ENCODE results near the gene SLC16A11. TPM values are rescaled to one million over a fixed set of nuclear protein-coding genes. Genes with fewer than 3 reads are reported as not detected.

The SLC16A11 gene
- total and polyA plus RNA-seq, 9 donors = 0.04 to 0.37 (median 0.14) TPM; not detected in 1

DNA sequence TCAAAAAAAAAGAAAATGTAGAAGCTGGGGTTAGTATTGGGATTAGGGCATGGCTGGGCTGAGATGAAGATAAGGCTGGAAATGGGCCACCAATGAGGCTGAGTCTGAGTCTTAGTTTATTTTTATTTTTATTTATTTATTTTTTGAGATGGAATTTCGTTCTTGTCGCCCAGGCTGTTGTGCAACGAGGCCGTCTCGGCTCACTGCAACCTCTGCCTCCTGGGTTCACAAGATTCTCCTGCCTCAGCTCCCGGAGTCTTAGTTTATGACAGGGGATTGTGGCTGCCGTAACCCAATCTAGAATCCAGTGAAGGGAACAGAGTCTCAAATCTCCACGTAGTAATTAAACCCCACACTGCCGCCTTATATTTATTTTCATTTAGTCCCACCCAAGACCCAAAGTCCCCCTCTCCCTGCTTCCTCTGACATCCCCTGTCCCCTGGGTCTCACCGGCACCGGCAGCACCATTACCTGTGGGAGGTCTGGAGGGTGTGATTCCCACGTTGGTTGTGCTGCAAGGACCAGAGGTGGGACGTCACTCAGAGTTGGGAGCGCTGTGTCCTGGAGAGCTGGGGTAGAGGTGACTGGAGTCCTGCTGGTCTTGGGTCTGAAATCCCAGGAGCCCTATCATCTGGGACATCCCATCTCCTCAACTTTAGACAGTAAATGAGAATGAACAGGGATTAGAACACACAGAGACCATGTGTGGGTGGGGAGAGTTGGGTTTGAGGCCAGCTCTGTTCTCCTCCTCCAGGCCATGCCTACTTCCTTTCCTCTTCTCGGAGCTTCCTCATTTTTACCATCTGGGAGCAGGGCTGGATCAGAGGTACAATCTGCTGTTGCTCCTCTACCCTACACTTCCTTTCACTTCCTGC lies 35.9 kb upstream of the SLC16A11 start, which contains the start of gene CLEC10A:
CLEC10A (minus strand) TSS at position 671 of the 875 bp plus-strand sequence. CDS start 1,439 bp downstream, outside the sequence.
- Histone ChIP-seq H3K9me3 (replicated peaks; ENCODE audit: control insufficient read depth, low read depth, low read length) (no peaks in the 10 kb centered on the region), H3K27ac (ENCODE audit: low read length) (peak within 1 kb of the TSS; percentile 29), H3K27me3 (ENCODE audit: control insufficient read depth, insufficient read depth, low read length) (peaks cover 2% of the 10 kb centered on the region), H3K4me3 (ENCODE audit: low read length) (no peak within 1 kb of the TSS), H3K36me3 (ENCODE audit: control insufficient read depth, insufficient read depth, low read length) (no peaks in the 10 kb centered on the region), H3K4me1 (ENCODE audit: control insufficient read depth, insufficient read depth, low read length) (peaks cover 9% of the 10 kb centered on the region)
- 47% methylated on average over 6 of the region's 15 CpGs for WGBS (ENCODE audit: insufficient coverage)
- no peak for DNase-seq

- 84% methylated on average over 10 of the region's 10 CpGs for WGBS (ENCODE audit: insufficient coverage)
- no peak for DNase-seq
- Histone ChIP-seq H3K9me3 (replicated peaks; ENCODE audit: control insufficient read depth, low read depth, low read length) (no peaks in the 10 kb centered on the region), H3K36me3 (ENCODE audit: control insufficient read depth, insufficient read depth, low read length) (no peaks in the 10 kb centered on the region), H3K27me3 (ENCODE audit: control insufficient read depth, insufficient read depth, low read length) (peaks cover 2% of the 10 kb centered on the region), H3K27ac (ENCODE audit: low read length) (no peak overlapping the region), H3K4me3 (ENCODE audit: low read length) (no peak overlapping the region), H3K4me1 (ENCODE audit: control insufficient read depth, insufficient read depth, low read length) (peaks cover 9% of the 10 kb centered on the region)
Measured at GRCh38 chr17:7078711-7079110, 34.8 kb upstream of the SLC16A11 start.

DNA sequence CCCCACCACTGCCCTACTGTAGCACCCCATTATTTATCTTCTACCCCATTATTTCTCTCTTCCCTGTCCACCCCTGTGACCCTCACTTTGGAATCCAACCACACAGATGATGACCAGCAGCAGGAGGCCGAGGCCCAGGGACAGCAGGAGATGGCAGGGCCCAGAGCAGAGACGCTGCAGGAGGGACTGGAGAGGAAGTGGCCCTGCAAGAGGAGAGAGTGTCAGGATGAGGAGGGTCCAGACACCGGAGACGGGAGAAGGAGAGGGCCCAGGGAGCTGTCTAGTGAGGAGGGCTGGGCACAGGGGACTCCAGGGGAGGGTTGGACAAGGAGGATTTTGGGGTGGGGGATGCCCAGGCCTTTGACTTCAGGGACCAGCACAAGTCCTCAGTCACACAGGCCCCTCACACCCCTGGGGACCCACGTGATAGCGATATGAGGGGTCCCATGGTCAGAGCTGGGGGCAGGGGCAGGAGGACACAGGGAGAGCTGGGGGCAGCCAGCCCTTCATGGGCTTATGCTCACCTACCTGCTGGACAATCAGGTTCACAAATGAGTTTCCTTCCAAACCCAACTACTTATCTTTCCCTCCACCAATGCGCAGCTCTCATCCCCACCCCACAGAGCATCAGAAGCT lies 34.1 kb upstream of the SLC16A11 start:
- no peak overlapping the region for H3K4me3 ChIP-seq (ENCODE audit: low read length)
- DNase-seq = no peak
- no peak overlapping the region for H3K27ac ChIP-seq (ENCODE audit: low read length)
- H3K9me3 ChIP-seq (replicated peaks; ENCODE audit: control insufficient read depth, low read depth, low read length) = no peaks in the 10 kb centered on the region
- peaks cover 9% of the 10 kb centered on the region for H3K4me1 ChIP-seq (ENCODE audit: control insufficient read depth, insufficient read depth, low read length)
- H3K36me3 ChIP-seq (ENCODE audit: control insufficient read depth, insufficient read depth, low read length) = no peaks in the 10 kb centered on the region
- WGBS (ENCODE audit: insufficient coverage) = 72% methylated on average over 7 of the region's 7 CpGs
- H3K27me3 ChIP-seq (ENCODE audit: control insufficient read depth, insufficient read depth, low read length) = peaks cover 2% of the 10 kb centered on the region

- Histone ChIP-seq H3K4me3 (ENCODE audit: low read length) (no peak overlapping the region), H3K27me3 (ENCODE audit: control insufficient read depth, insufficient read depth, low read length) (no peaks in the 10 kb centered on the region), H3K9me3 (replicated peaks; ENCODE audit: control insufficient read depth, low read depth, low read length) (no peaks in the 10 kb centered on the region), H3K36me3 (ENCODE audit: control insufficient read depth, insufficient read depth, low read length) (no peaks in the 10 kb centered on the region), H3K4me1 (ENCODE audit: control insufficient read depth, insufficient read depth, low read length) (peaks cover 1% of the 10 kb centered on the region), H3K27ac (ENCODE audit: low read length) (no peak overlapping the region)
- whole genome bisulfite sequencing (ENCODE audit: insufficient coverage) = 79% methylated on average over 14 of the region's 14 CpGs
- DNase-seq = no peak
Measured at GRCh38 chr17:7074931-7075330, 31.0 kb upstream of the SLC16A11 start.

DNA sequence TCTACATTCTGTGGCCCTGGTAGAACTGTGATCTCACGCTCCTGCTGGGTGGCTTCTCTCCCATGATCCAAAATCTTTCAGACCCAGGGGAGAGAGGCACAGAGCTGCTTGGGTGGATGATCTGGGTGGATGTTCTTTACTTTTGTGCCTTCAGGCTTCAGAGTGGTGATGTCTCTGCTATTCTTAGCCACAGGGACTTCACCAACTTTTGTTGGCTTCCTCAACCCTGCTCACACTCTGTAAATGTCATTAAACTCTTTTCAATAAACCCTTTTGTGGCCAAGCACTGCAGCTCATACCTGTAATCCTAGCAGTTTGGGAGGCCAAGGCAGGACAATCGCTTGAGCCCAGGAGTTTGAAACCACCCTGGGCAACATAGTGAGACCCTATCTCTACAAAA lies 28.5 kb upstream of the SLC16A11 start:
- Histone ChIP-seq H3K4me1 (ENCODE audit: control insufficient read depth, insufficient read depth, low read length) (no peaks in the 10 kb centered on the region), H3K27ac (ENCODE audit: low read length) (no peak overlapping the region), H3K9me3 (replicated peaks; ENCODE audit: control insufficient read depth, low read depth, low read length) (peaks cover 13% of the 10 kb centered on the region), H3K36me3 (ENCODE audit: control insufficient read depth, insufficient read depth, low read length) (no peaks in the 10 kb centered on the region), H3K4me3 (ENCODE audit: low read length) (no peak overlapping the region), H3K27me3 (ENCODE audit: control insufficient read depth, insufficient read depth, low read length) (no peaks in the 10 kb centered on the region)
- 67% methylated on average over 1 of the region's 2 CpGs for WGBS (ENCODE audit: insufficient coverage)
- peak; percentile 14 for DNase-seq

GRCh38 chr17:7070712-7071111 lies 26.8 kb upstream of the SLC16A11 start:
- Histone ChIP-seq H3K4me1 (ENCODE audit: control insufficient read depth, insufficient read depth, low read length) (no peaks in the 10 kb centered on the region), H3K9me3 (replicated peaks; ENCODE audit: control insufficient read depth, low read depth, low read length) (peaks cover 13% of the 10 kb centered on the region), H3K27me3 (ENCODE audit: control insufficient read depth, insufficient read depth, low read length) (no peaks in the 10 kb centered on the region), H3K4me3 (ENCODE audit: low read length) (no peak overlapping the region), H3K27ac (ENCODE audit: low read length) (no peak overlapping the region), H3K36me3 (ENCODE audit: control insufficient read depth, insufficient read depth, low read length) (no peaks in the 10 kb centered on the region)
- WGBS (ENCODE audit: insufficient coverage) = 86% methylated on average over 1 of the region's 3 CpGs
- no peak for DNase-seq

- Histone ChIP-seq H3K4me1 (ENCODE audit: control insufficient read depth, insufficient read depth, low read length) (peaks cover 10% of the 10 kb centered on the region), H3K36me3 (ENCODE audit: control insufficient read depth, insufficient read depth, low read length) (no peaks in the 10 kb centered on the region), H3K4me3 (ENCODE audit: low read length) (no peak overlapping the region), H3K9me3 (replicated peaks; ENCODE audit: control insufficient read depth, low read depth, low read length) (peaks cover 13% of the 10 kb centered on the region), H3K27ac (ENCODE audit: low read length) (no peak overlapping the region), H3K27me3 (ENCODE audit: control insufficient read depth, insufficient read depth, low read length) (no peaks in the 10 kb centered on the region)
- DNase-seq = no peak
- no CpG with 5 or more reads among the region's 1 CpG for WGBS (ENCODE audit: insufficient coverage)
Measured at GRCh38 chr17:7068268-7068667, 24.4 kb upstream of the SLC16A11 start.

DNA sequence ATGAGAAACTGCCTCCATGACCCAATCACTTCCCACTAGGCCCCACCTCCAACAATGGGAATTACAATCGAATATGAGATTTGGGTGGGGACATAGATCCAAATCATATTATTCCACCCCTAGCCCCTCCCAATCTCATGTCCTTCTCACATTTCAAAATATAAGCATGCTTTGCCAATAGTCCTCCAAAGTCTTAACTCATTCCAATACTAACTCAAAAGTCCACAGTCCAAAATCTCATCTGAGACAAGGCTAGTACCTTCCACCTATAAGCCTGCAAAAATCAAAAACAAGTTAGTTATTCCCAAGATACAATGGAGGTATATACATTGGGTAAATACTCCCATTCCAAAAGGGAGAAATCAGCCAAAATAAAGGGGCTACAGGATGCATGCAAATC lies 23.3 kb upstream of the SLC16A11 start:
- peaks cover 13% of the 10 kb centered on the region for H3K4me1 ChIP-seq (ENCODE audit: control insufficient read depth, insufficient read depth, low read length)
- H3K27me3 ChIP-seq (ENCODE audit: control insufficient read depth, insufficient read depth, low read length) = no peaks in the 10 kb centered on the region
- no peaks in the 10 kb centered on the region for H3K36me3 ChIP-seq (ENCODE audit: control insufficient read depth, insufficient read depth, low read length)
- peaks cover 13% of the 10 kb centered on the region for H3K9me3 ChIP-seq (replicated peaks; ENCODE audit: control insufficient read depth, low read depth, low read length)
- DNase-seq = no peak
- no peak overlapping the region for H3K27ac ChIP-seq (ENCODE audit: low read length)
- H3K4me3 ChIP-seq (ENCODE audit: low read length) = no peak overlapping the region
- no CpG with 5 or more reads among the region's 1 CpG for WGBS (ENCODE audit: insufficient coverage)

- Histone ChIP-seq H3K4me3 (ENCODE audit: low read length) (no peak overlapping the region), H3K4me1 (ENCODE audit: control insufficient read depth, insufficient read depth, low read length) (peaks cover 13% of the 10 kb centered on the region), H3K9me3 (replicated peaks; ENCODE audit: control insufficient read depth, low read depth, low read length) (peaks cover 13% of the 10 kb centered on the region), H3K27me3 (ENCODE audit: control insufficient read depth, insufficient read depth, low read length) (no peaks in the 10 kb centered on the region), H3K36me3 (ENCODE audit: control insufficient read depth, insufficient read depth, low read length) (no peaks in the 10 kb centered on the region), H3K27ac (ENCODE audit: low read length) (no peak overlapping the region)
- peak; percentile 52 for DNase-seq
- WGBS (ENCODE audit: insufficient coverage) = 15% methylated on average over 3 of the region's 4 CpGs
Measured at GRCh38 chr17:7064261-7064660, 20.4 kb upstream of the SLC16A11 start.

DNA sequence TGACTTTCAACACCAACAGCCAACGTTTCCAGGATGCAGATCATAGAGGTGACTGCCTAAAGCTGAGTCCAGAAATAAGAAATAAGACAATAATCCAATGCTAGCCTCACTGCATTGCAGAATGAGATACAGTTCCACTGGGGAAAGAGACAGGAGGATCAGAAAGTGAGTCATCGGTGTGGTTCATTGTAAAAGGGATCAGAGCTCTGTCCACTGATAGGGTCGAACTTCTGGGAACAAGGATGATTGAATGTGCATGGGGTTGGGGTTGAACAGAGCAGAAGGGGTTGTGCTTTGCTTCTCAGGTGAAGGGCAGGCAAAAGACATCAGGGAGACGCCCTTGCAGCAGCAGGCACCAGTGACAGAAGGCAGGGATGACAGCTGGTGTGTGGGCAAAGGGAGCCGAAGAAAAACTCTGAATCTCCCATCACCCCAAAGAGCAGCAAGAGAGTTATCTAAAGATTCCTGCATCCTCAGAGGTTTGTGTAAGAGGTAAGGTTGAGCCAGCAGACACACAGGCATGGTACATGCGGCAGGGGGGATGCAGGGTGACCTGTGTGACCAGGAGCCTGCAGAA lies 19.7 kb upstream of the SLC16A11 start:
- WGBS (ENCODE audit: insufficient coverage) = 53% methylated on average over 3 of the region's 6 CpGs
- no peaks in the 10 kb centered on the region for H3K36me3 ChIP-seq (ENCODE audit: control insufficient read depth, insufficient read depth, low read length)
- H3K4me1 ChIP-seq (ENCODE audit: control insufficient read depth, insufficient read depth, low read length) = peaks cover 13% of the 10 kb centered on the region
- H3K27me3 ChIP-seq (ENCODE audit: control insufficient read depth, insufficient read depth, low read length) = no peaks in the 10 kb centered on the region
- H3K4me3 ChIP-seq (ENCODE audit: low read length) = no peak overlapping the region
- peaks cover 11% of the 10 kb centered on the region for H3K9me3 ChIP-seq (replicated peaks; ENCODE audit: control insufficient read depth, low read depth, low read length)
- no peak overlapping the region for H3K27ac ChIP-seq (ENCODE audit: low read length)
- DNase-seq = no peak
